ENCODE measurements around the gene TET2.

TET2 gene

GRCh38 chr4:105140684-105141490, 5.8 kb upstream of the TET2 start:
- Histone ChIP-seq H3K27me3 (ENCODE audit: control insufficient read depth, insufficient read depth, low read length, poor library complexity, severe bottlenecking) (peaks cover 42% of the 10 kb centered on the region), H3K36me3 (ENCODE audit: control insufficient read depth, insufficient read depth, low read length) (no peaks in the 10 kb centered on the region), H3K27ac (ENCODE audit: insufficient read depth, low read depth, low read length, poor library complexity, severe bottlenecking) (no peak overlapping the region), H3K9me3 (ENCODE audit: control insufficient read depth, low read length) (no peaks in the 10 kb centered on the region), H3K4me3 (ENCODE audit: insufficient read depth, low read depth, low read length) (no peak overlapping the region), H3K4me1 (ENCODE audit: control insufficient read depth, insufficient read depth, low read length) (no peaks in the 10 kb centered on the region)
- 4 to 5% methylated on average over 5 to 6 of the region's 7 CpGs for WGBS, 2 experiments

- no peak overlapping the region for H3K27ac ChIP-seq (ENCODE audit: insufficient read depth, low read depth, low read length, poor library complexity, severe bottlenecking)
- no peaks in the 10 kb centered on the region for H3K4me1 ChIP-seq (ENCODE audit: control insufficient read depth, insufficient read depth, low read length)
- 20% methylated on average over 17 to 20 of the region's 21 CpGs for WGBS, 2 experiments
- H3K9me3 ChIP-seq (ENCODE audit: control insufficient read depth, low read length) = no peaks in the 10 kb centered on the region
- peak overlapping the region; percentile 63 for H3K4me3 ChIP-seq (ENCODE audit: insufficient read depth, low read depth, low read length)
- peaks cover 84% of the 10 kb centered on the region for H3K27me3 ChIP-seq (ENCODE audit: control insufficient read depth, insufficient read depth, low read length, poor library complexity, severe bottlenecking)
- no peaks in the 10 kb centered on the region for H3K36me3 ChIP-seq (ENCODE audit: control insufficient read depth, insufficient read depth, low read length)
Observed at GRCh38 chr4:105145156-105145902, 1.3 kb upstream of the TET2 start.

GRCh38 chr4:105145903-105146275, 787 bp upstream of the TET2 start:
- Histone ChIP-seq H3K9me3 (ENCODE audit: control insufficient read depth, low read length) (no peaks in the 10 kb centered on the region), H3K27ac (ENCODE audit: insufficient read depth, low read depth, low read length, poor library complexity, severe bottlenecking) (no peak overlapping the region), H3K36me3 (ENCODE audit: control insufficient read depth, insufficient read depth, low read length) (no peaks in the 10 kb centered on the region), H3K27me3 (ENCODE audit: control insufficient read depth, insufficient read depth, low read length, poor library complexity, severe bottlenecking) (peaks cover 84% of the 10 kb centered on the region), H3K4me3 (ENCODE audit: insufficient read depth, low read depth, low read length) (peak overlapping the region; percentile 63), H3K4me1 (ENCODE audit: control insufficient read depth, insufficient read depth, low read length) (no peaks in the 10 kb centered on the region)
- 1% methylated on average over 25 of the region's 25 CpGs for WGBS, 2 experiments

GRCh38 chr4:105147016-105147552, 408 bp downstream of the TET2 start:
- WGBS, 2 experiments = 0 to 1% methylated on average over 8 to 12 of the region's 12 CpGs
- H3K27ac ChIP-seq (ENCODE audit: insufficient read depth, low read depth, low read length, poor library complexity, severe bottlenecking) = no peak overlapping the region

DNA sequence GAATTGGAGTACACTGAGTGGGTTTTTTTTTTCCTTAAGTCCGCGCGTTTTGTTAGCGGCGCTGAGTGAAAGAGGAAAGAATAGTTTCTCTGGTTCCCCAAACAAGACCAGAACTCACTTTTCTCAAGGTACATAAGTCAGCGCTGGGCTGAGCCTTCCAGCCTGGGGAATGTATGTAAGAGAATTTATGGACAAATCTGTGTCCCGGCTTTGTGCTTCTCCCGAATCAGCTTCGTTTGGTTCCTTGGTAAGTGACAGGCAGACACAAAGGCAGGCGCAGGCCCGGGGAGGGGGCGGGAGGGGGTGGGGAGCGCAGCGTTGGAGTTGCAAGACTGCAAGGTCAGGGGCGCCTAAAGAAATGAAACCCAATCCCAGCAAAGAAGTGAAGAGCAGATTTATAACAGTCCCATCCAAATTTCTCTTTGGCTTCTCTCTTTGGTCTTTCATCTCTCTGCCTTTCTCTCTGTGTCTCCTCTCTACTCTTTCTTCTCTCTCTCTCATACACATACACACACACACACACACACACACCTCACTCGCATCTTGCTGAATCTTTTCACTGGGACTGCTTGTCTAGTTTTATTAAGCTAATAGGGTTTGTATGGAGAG, 981 bp downstream of the TET2 start:
- Histone ChIP-seq H3K4me1 (ENCODE audit: control insufficient read depth, insufficient read depth, low read length) (no peaks in the 10 kb centered on the region), H3K9me3 (ENCODE audit: control insufficient read depth, low read length) (no peaks in the 10 kb centered on the region), H3K27me3 (ENCODE audit: control insufficient read depth, insufficient read depth, low read length, poor library complexity, severe bottlenecking) (peaks cover 73% of the 10 kb centered on the region), H3K4me3 (ENCODE audit: insufficient read depth, low read depth, low read length) (peak overlapping the region; percentile 63), H3K27ac (ENCODE audit: insufficient read depth, low read depth, low read length, poor library complexity, severe bottlenecking) (peak overlapping the region; percentile 53), H3K36me3 (ENCODE audit: control insufficient read depth, insufficient read depth, low read length) (no peaks in the 10 kb centered on the region)
- WGBS, 2 experiments = 1 to 2% methylated on average over 14 to 15 of the region's 16 CpGs

More at GRCh38 chr4:105147016-105147552, 408 bp downstream of the TET2 start:
- peaks cover 77% of the 10 kb centered on the region for H3K27me3 ChIP-seq (ENCODE audit: control insufficient read depth, insufficient read depth, low read length, poor library complexity, severe bottlenecking)
- H3K9me3 ChIP-seq (ENCODE audit: control insufficient read depth, low read length) = no peaks in the 10 kb centered on the region
- no peaks in the 10 kb centered on the region for H3K36me3 ChIP-seq (ENCODE audit: control insufficient read depth, insufficient read depth, low read length)
- H3K4me1 ChIP-seq (ENCODE audit: control insufficient read depth, insufficient read depth, low read length) = no peaks in the 10 kb centered on the region
- peak overlapping the region; percentile 63 for H3K4me3 ChIP-seq (ENCODE audit: insufficient read depth, low read depth, low read length)

- no peak overlapping the region for H3K27ac ChIP-seq (ENCODE audit: insufficient read depth, low read depth, low read length, poor library complexity, severe bottlenecking)
- no peaks in the 10 kb centered on the region for H3K4me1 ChIP-seq (ENCODE audit: control insufficient read depth, insufficient read depth, low read length)
- no peak overlapping the region for H3K4me3 ChIP-seq (ENCODE audit: insufficient read depth, low read depth, low read length)
- WGBS, 2 experiments = 60% methylated on average over 1 of the region's 1 CpG; no CpG with 5 or more reads in 1 of the 2 experiments
- H3K36me3 ChIP-seq (ENCODE audit: control insufficient read depth, insufficient read depth, low read length) = no peaks in the 10 kb centered on the region
- peaks cover 66% of the 10 kb centered on the region for H3K27me3 ChIP-seq (ENCODE audit: control insufficient read depth, insufficient read depth, low read length, poor library complexity, severe bottlenecking)
- H3K9me3 ChIP-seq (ENCODE audit: control insufficient read depth, low read length) = no peaks in the 10 kb centered on the region
Observed at GRCh38 chr4:105148356-105148755, 1.7 kb downstream of the TET2 start.

DNA sequence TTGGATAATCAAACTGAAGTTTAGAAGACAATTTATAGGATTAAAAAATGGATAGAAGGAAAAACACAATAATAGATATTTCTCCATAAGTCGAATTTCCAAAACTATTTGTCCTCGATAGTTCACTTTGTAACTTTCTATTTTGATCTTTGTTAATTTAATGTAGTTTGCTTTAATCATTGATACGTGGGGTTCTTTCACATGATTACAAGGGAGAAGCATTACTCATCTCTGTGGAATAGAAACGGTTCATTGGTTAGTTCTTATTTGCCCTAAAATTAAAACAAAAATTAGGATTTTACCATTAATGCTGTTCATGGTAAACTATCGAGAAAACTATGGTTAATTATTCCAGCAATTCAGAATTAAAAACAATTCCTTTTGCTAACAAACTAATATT, 2.1 kb downstream of the TET2 start:
- Histone ChIP-seq H3K4me3 (ENCODE audit: insufficient read depth, low read depth, low read length) (no peak overlapping the region), H3K4me1 (ENCODE audit: control insufficient read depth, insufficient read depth, low read length) (no peaks in the 10 kb centered on the region), H3K36me3 (ENCODE audit: control insufficient read depth, insufficient read depth, low read length) (no peaks in the 10 kb centered on the region), H3K27me3 (ENCODE audit: control insufficient read depth, insufficient read depth, low read length, poor library complexity, severe bottlenecking) (peaks cover 62% of the 10 kb centered on the region), H3K9me3 (ENCODE audit: control insufficient read depth, low read length) (no peaks in the 10 kb centered on the region), H3K27ac (ENCODE audit: insufficient read depth, low read depth, low read length, poor library complexity, severe bottlenecking) (no peak overlapping the region)
- 80% methylated on average over 5 of the region's 5 CpGs; no CpG with 5 or more reads in 1 of the 2 experiments for WGBS, 2 experiments

- Histone ChIP-seq H3K27ac (ENCODE audit: insufficient read depth, low read depth, low read length, poor library complexity, severe bottlenecking) (no peak overlapping the region), H3K4me1 (ENCODE audit: control insufficient read depth, insufficient read depth, low read length) (no peaks in the 10 kb centered on the region), H3K36me3 (ENCODE audit: control insufficient read depth, insufficient read depth, low read length) (no peaks in the 10 kb centered on the region), H3K9me3 (ENCODE audit: control insufficient read depth, low read length) (no peaks in the 10 kb centered on the region), H3K27me3 (ENCODE audit: control insufficient read depth, insufficient read depth, low read length, poor library complexity, severe bottlenecking) (peaks cover 52% of the 10 kb centered on the region), H3K4me3 (ENCODE audit: insufficient read depth, low read depth, low read length) (no peak overlapping the region)
- 94 to 100% methylated on average over 1 of the region's 1 CpG for WGBS, 2 experiments
Observed at GRCh38 chr4:105149771-105150170, 3.1 kb downstream of the TET2 start.

DNA sequence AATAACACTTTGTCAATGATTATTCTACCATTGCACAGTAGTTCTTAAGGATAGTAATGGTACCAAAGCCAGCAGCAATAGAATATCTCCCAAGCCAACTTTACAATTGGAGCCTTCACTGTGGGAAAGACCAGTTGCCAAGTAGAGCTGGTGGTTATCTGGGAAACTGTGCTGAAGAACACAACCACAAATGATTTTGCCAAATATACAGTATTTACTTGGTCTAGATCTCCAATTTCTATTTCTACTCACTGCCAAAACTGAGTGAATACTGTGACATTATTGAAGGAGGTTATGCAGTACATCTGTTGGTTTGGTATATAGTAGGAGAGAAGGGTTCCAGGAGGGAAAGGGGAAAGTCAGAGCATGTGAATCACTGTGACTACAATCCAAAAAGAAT, 3.8 kb downstream of the TET2 start:
- no peak overlapping the region for H3K27ac ChIP-seq (ENCODE audit: insufficient read depth, low read depth, low read length, poor library complexity, severe bottlenecking)
- H3K9me3 ChIP-seq (ENCODE audit: control insufficient read depth, low read length) = no peaks in the 10 kb centered on the region
- H3K4me3 ChIP-seq (ENCODE audit: insufficient read depth, low read depth, low read length) = no peak overlapping the region
- H3K36me3 ChIP-seq (ENCODE audit: control insufficient read depth, insufficient read depth, low read length) = no peaks in the 10 kb centered on the region
- H3K27me3 ChIP-seq (ENCODE audit: control insufficient read depth, insufficient read depth, low read length, poor library complexity, severe bottlenecking) = peaks cover 45% of the 10 kb centered on the region
- no peaks in the 10 kb centered on the region for H3K4me1 ChIP-seq (ENCODE audit: control insufficient read depth, insufficient read depth, low read length)

DNA sequence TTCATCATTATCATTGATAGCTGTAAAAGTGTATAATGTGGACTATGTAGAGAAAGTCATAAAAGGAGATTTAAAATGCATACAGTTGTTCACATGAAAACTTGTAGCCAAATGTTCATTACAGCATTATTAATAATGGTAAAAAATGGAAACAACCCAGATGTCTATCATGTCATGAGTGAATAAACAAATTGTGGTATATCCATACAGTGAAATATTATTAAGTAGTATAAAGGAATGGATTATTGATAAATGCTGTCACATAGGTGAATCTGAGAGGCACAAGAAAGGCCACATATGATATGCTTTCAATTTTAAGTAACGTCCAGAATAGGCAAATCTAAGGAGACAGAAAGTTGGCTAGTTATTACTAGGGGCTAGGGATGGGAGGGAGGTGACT, 7.1 kb downstream of the TET2 start:
- Histone ChIP-seq H3K4me3 (ENCODE audit: insufficient read depth, low read depth, low read length) (no peak overlapping the region), H3K27ac (ENCODE audit: insufficient read depth, low read depth, low read length, poor library complexity, severe bottlenecking) (no peak overlapping the region), H3K36me3 (ENCODE audit: control insufficient read depth, insufficient read depth, low read length) (no peaks in the 10 kb centered on the region), H3K9me3 (ENCODE audit: control insufficient read depth, low read length) (no peaks in the 10 kb centered on the region), H3K4me1 (ENCODE audit: control insufficient read depth, insufficient read depth, low read length) (peaks cover 2% of the 10 kb centered on the region), H3K27me3 (ENCODE audit: control insufficient read depth, insufficient read depth, low read length, poor library complexity, severe bottlenecking) (peaks cover 30% of the 10 kb centered on the region)
- 90 to 91% methylated on average over 1 of the region's 1 CpG for WGBS, 2 experiments

Measured in ectodermal cell (in vitro differentiated cells).